SK-N-MC (cell line): Measurements from ENCODE around the gene MCC.

Experiments used
- DNase-seq: peaks from one replicate; pipeline ENCODE4 v3.0.0-alpha.2; 2011; ENCODE audit warnings: low read depth, low spot score
- H3K27ac ChIP-seq: fragments of 200-600 bp; sonication (generic); 2 replicates; pipeline ENCODE4 v1.5.1; 2016; ENCODE audit warnings: mixed run types
- H3K36me3 ChIP-seq: fragments of 200-600 bp; sonication (generic); 2 replicates; pipeline ENCODE4 v1.6.1; 2017; ENCODE audit warnings: antibody characterized with exemption, low read length, mixed read lengths; ENCODE audit not compliant: insufficient read depth
- H3K4me3 ChIP-seq: fragments of 200-600 bp; sonication (generic); 2 replicates; pipeline ENCODE4 v1.5.1; 2016
- H3K9ac ChIP-seq: fragments of 200-600 bp; sonication (generic); 2 replicates; pipeline ENCODE4 v1.8.0; 2017; ENCODE audit warnings: mixed run types, mixed read lengths; ENCODE audit not compliant: insufficient read length
- H3K9me3 ChIP-seq: fragments of 200-600 bp; sonication (generic); 2 replicates; pipeline ENCODE4 v1.6.1; 2017; ENCODE audit warnings: low read depth, mild to moderate bottlenecking, antibody characterized with exemption, low read length, moderate library complexity, mixed read lengths
- EZH2 ChIP-seq: fragments of 200-600 bp; sonication (generic); IDR thresholded peaks from one replicate; pipeline ENCODE4 v1.6.1; 2017; ENCODE audit warnings: antibody characterized with exemption
- FOXP2 ChIP-seq: optimal IDR thresholded peaks from 2 replicates; pipeline ENCODE3; 2011; ENCODE audit warnings: mild to moderate bottlenecking, moderate library complexity; ENCODE audit not compliant: insufficient read depth; ENCODE audit errors: extremely low read length, control extremely low read depth
- POLR2AphosphoS5 ChIP-seq: IDR thresholded peaks from 2 replicates; pipeline ENCODE4 v1.6.1; 2012; ENCODE audit warnings: mild to moderate bottlenecking, low read depth, low read length, borderline replicate concordance

Gene MCC

DNA sequence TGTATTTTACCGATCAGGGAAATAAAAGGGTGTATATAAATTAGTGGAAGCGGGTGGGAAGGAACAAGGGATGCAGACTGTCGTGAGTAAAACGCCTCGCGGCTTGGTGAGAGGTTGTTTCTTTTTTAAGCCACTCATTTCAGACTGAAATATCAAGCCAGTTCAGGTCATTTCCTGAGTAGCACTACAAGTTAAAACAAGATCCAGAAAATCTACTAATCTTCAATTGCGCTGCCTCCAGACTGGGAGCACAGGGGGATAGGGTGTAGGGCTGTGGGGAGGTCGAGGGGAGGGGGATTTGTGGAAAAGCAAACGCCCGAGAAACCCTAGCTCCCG lies 194.3 kb downstream of the MCC start:
- no peak for DNase-seq
- peak overlapping the region; percentile 67 for H3K9ac ChIP-seq
- no peaks in the 10 kb centered on the region for H3K36me3 ChIP-seq
- H3K27ac ChIP-seq: no peak overlapping the region
- TF ChIP-seq POLR2AphosphoS5 (no peak), FOXP2 (no peak), EZH2 (no peak)
- H3K4me3 ChIP-seq: peak overlapping the region; percentile 86
- no peaks in the 10 kb centered on the region for H3K9me3 ChIP-seq

DNA sequence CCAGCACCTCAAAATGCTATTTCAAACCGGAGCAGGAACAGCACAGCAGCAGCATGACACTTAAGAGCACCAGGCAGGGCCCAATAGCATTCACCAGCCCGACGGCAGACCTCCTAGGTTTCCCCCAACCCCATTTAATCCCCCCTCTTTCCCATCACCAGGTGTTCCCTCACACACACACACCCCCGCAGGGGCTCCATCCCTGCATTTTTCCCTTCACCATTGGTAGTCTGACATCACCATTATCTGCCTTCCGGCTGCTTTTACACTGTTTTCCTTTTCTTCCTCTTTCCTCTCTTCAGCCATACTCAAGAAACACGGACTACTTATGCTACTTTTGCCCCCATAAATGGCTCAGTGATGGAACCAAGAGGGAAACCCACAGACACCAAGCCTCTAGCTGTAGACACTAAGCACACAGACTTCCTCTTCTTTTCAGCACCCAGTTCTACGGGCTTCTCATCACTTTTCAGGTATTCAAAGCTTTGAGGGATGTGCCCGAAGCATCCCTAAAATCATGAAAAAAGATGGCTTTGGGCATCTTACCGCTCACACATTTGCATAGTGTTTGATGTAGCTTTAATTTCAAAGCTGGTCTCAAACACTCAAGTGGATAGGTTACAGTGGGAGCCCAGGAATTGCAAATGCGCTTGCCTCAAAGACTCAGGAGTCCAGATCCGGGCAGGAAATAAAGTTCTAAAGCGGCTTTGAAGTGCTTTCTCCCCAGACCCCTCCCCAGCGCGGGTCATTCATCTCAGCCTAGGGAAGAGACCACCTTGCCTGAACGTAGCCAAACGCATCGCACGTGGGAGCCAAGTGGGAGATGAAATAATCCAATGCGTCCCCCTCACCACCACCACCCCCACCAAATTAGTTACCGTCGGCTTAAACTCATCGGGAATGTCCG lies 194.9 kb downstream of the MCC start:
- Histone ChIP-seq H3K9ac (no peak overlapping the region), H3K9me3 (no peaks in the 10 kb centered on the region), H3K27ac (no peak overlapping the region), H3K36me3 (no peaks in the 10 kb centered on the region), H3K4me3 (peak overlapping the region; percentile 86)
- TF ChIP-seq FOXP2: no peak
- TF ChIP-seq EZH2: no peak
- no peak for TF ChIP-seq POLR2AphosphoS5
- DNase-seq: no peak

DNA sequence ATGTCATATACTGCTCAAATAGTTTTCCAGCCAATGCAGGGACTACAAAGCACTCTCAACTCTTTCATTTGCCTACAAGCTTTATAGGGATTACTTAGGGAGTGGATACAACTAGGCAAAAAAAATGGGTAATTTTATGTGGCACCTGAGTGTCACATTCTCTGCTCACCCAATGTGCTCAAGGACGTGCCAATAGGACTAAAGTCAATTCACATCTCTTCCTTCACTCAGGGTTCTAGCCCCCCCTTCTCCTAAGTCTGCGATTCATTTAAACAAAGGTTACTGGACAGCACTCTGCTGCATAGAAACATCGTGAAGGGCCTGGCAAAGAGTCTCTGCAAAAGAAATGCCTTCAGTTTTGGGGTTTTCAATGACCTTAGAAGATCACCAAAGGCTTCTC lies 195.8 kb downstream of the MCC start:
- Histone ChIP-seq H3K27ac (no peak overlapping the region), H3K9ac (no peak overlapping the region), H3K9me3 (no peaks in the 10 kb centered on the region), H3K4me3 (no peak overlapping the region), H3K36me3 (no peaks in the 10 kb centered on the region)
- TF ChIP-seq EZH2: no peak
- no peak for TF ChIP-seq POLR2AphosphoS5
- TF ChIP-seq FOXP2: no peak
- no peak for DNase-seq

DNA sequence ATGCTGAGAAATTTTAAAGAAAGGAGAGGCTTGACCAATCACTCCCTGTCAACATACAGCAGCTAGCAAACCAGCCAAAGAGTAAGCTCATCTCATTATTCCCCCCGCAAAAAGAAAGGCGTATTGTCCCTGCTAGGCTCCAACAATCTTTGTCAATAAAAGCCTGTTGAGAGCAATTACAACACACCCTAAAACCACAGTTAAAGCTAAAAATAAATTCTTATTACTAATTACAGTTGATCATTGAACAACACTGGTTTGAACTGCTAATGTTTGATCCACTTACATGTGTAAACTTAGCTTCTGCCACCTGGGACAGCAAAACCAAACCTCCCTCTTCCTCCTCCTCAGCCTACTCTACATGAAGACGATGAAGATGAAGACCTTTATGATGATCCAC lies 204.7 kb downstream of the MCC start:
- Histone ChIP-seq H3K4me3 (no peak overlapping the region), H3K36me3 (no peaks in the 10 kb centered on the region), H3K9ac (no peak overlapping the region), H3K27ac (no peak overlapping the region), H3K9me3 (no peaks in the 10 kb centered on the region)
- no peak for TF ChIP-seq EZH2
- no peak for TF ChIP-seq POLR2AphosphoS5
- TF ChIP-seq FOXP2: no peak
- DNase-seq: no peak

DNA sequence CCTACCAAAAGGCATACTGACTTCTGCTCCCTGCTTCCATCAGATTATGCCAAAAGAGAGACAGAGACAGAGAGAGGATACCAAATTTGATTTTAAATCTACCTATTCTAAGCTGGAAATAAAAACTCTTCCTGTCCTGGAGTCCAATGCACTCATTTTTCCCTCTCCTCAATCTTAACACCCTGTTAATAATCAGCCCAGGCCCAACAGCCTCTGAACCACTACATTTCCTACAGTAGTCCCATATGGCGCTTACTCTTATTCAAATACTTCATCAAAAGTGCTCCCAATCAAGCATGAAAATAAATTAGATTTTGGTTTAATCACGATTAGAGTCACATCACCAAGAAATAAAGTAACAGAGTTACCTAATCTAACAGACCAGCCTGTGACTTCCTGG lies 205.8 kb downstream of the MCC start:
- H3K36me3 ChIP-seq: no peaks in the 10 kb centered on the region
- TF ChIP-seq POLR2AphosphoS5 (no peak), EZH2 (no peak), FOXP2 (no peak)
- no peak for DNase-seq
- H3K9ac ChIP-seq: no peak overlapping the region
- no peaks in the 10 kb centered on the region for H3K9me3 ChIP-seq
- no peak overlapping the region for H3K27ac ChIP-seq
- no peak overlapping the region for H3K4me3 ChIP-seq

DNA sequence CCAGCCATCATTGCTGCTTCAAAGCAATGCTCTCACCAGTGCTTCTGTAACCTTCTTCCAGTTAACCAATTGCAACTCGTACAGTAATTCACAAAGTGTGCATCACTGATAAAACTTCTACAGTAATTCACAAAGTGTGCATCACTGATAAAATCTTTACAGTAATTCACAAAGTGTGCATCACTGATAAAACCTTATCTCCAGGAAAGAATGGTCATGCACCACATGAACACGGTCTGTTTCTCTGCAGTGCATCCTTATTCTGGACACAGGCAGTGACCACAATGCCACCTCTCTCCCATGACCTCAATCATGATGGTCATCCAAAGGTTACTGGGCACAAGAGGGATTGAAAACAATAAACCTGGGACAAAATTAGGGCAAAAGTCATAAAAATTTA lies 207.1 kb downstream of the MCC start:
- no peak overlapping the region for H3K4me3 ChIP-seq
- H3K9me3 ChIP-seq: no peaks in the 10 kb centered on the region
- H3K9ac ChIP-seq: no peak overlapping the region
- DNase-seq: no peak
- H3K27ac ChIP-seq: no peak overlapping the region
- H3K36me3 ChIP-seq: no peaks in the 10 kb centered on the region
- TF ChIP-seq EZH2 (no peak), FOXP2 (no peak), POLR2AphosphoS5 (no peak)

DNA sequence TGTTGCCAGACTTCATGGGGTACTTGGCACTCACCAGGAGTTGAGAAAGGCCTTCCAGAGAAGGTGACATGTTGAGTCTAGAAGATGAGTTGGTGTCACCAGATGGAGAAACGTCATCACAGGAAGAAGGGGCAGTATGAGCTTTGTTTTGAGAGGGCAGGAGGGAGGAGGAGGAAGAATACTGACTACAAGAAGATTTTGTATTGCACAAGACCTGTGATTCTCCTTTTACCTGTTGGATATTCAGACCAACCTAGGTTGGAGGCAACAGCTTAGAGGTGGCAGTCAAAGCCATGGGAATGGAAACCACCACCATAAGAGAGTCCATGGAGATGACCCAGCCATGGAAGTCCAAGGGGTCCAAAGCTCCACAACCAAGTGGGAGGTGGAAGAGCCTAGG lies 207.7 kb downstream of the MCC start:
- TF ChIP-seq FOXP2 (no peak), EZH2 (no peak), POLR2AphosphoS5 (no peak)
- H3K9ac ChIP-seq: no peak overlapping the region
- DNase-seq: no peak
- H3K36me3 ChIP-seq: no peaks in the 10 kb centered on the region
- no peaks in the 10 kb centered on the region for H3K9me3 ChIP-seq
- no peak overlapping the region for H3K4me3 ChIP-seq
- no peak overlapping the region for H3K27ac ChIP-seq

DNA sequence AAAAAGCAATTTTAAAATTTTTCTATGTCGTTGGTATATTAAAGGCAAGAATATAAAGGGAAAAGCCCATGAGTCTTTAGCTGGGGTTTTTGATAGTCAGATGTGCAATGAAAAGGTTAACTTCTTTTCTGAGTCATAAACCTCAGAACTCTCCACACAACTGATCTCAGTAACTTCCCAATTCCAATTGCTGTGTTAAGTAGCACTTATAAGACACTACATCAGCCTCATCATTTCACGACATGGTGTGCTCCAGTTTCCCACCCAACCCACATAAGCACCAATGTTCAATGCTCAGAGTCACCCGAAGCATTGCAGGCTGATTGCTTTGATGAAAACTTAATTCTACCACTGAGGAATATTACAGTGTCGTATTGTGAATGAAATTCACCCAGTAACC lies 209.3 kb downstream of the MCC start:
- Histone ChIP-seq H3K27ac (no peak overlapping the region), H3K9ac (no peak overlapping the region), H3K36me3 (no peaks in the 10 kb centered on the region), H3K9me3 (no peaks in the 10 kb centered on the region), H3K4me3 (no peak overlapping the region)
- DNase-seq: no peak
- no peak for TF ChIP-seq EZH2
- TF ChIP-seq POLR2AphosphoS5: no peak
- no peak for TF ChIP-seq FOXP2
